GM12891 (cell line): ENCODE data around the gene EVC2.

ENCODE experiments used
- PAX5 ChIP-seq: IDR thresholded peaks from 2 replicates; pipeline ENCODE4 v1.6.1; 2011; ENCODE audit warnings: low read length, moderate library complexity, mild to moderate bottlenecking; ENCODE audit not compliant: insufficient read depth, severe bottlenecking
- POLR2A ChIP-seq: IDR thresholded peaks from 2 replicates; pipeline ENCODE4 v1.6.1; 2011; ENCODE audit warnings: low read depth, low read length, control low read depth
- POLR2AphosphoS5 ChIP-seq: IDR thresholded peaks from 2 replicates; pipeline ENCODE4 v1.6.1; 2011; ENCODE audit warnings: low read depth, low read length, control low read depth
- POU2F2 ChIP-seq: IDR thresholded peaks from 2 replicates; pipeline ENCODE4 v1.6.1; 2011; ENCODE audit warnings: low read depth, mild to moderate bottlenecking, control low read depth, low read length, moderate library complexity
- SPI1 ChIP-seq: IDR thresholded peaks from 2 replicates; pipeline ENCODE4 v1.6.1; 2011; ENCODE audit warnings: low read depth, low read length, control low read depth
- TAF1 ChIP-seq: IDR thresholded peaks from 2 replicates; pipeline ENCODE4 v1.6.1; 2011; ENCODE audit warnings: low read depth, low read length, control low read depth

- TF ChIP-seq PAX5: no peak
- TF ChIP-seq POU2F2: no peak
- no peak for TF ChIP-seq TAF1
- no peak for TF ChIP-seq POLR2A
- no peak for TF ChIP-seq POLR2AphosphoS5
- no peak for TF ChIP-seq SPI1
These were observed 98.9 kb downstream of the EVC2 start for GRCh38 chr4:5609306-5610007.
